Mucosa of stomach (tissue), 1 donor: ENCODE measurements around the gene INPP5A.

Experiments
- H3K27me3 ChIP-seq: one replicate; pipeline ENCODE4 v1.7.0; 2013; ENCODE audit warnings: mild to moderate bottlenecking, low read length; ENCODE audit not compliant: control insufficient read depth, insufficient read depth
- H3K36me3 ChIP-seq: one replicate; pipeline ENCODE4 v1.7.0; 2013; ENCODE audit warnings: low read length; ENCODE audit not compliant: control insufficient read depth, insufficient read depth
- H3K4me1 ChIP-seq: one replicate; pipeline ENCODE4 v1.7.0; 2013; ENCODE audit warnings: mild to moderate bottlenecking, low read length; ENCODE audit not compliant: control insufficient read depth, insufficient read depth
- H3K4me3 ChIP-seq: one replicate; pipeline ENCODE4 v1.7.0; 2013; ENCODE audit warnings: low read length
- H3K9ac ChIP-seq: one replicate; pipeline ENCODE4 v1.7.0; 2013; ENCODE audit warnings: mild to moderate bottlenecking, low read length, moderate library complexity
- H3K9me3 ChIP-seq: one replicate; pipeline ENCODE4 v1.7.0; 2013; ENCODE audit warnings: mild to moderate bottlenecking, low read length, moderate library complexity; ENCODE audit not compliant: control insufficient read depth
- donor health status: Pancreatic carcinoma.

INPP5A gene

DNA sequence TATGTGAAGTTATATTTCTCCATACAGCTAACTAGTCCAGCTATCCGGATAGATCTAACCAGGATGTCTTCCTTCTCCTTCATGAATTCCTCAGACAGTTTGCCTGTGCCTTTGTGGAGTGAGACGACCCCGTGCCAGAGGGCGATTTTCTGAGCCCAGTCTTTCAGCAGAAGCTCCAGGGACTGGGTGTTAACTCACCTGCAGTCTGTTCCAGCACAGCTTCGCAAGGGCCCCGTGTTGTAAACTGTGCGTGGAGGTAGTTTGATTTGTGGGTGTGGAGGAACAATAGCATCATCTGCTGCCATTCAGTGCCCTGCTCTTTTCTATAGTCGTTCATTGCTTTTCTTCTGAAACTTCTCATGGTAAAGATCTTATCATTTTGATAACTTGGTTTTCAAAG is 103.8 kb downstream of the INPP5A start:
- Histone ChIP-seq H3K9ac (no peak overlapping the region), H3K9me3 (no peaks in the 10 kb centered on the region), H3K36me3 (no peaks in the 10 kb centered on the region), H3K4me1 (peaks cover 24% of the 10 kb centered on the region), H3K27me3 (no peaks in the 10 kb centered on the region), H3K4me3 (no peak overlapping the region)

DNA sequence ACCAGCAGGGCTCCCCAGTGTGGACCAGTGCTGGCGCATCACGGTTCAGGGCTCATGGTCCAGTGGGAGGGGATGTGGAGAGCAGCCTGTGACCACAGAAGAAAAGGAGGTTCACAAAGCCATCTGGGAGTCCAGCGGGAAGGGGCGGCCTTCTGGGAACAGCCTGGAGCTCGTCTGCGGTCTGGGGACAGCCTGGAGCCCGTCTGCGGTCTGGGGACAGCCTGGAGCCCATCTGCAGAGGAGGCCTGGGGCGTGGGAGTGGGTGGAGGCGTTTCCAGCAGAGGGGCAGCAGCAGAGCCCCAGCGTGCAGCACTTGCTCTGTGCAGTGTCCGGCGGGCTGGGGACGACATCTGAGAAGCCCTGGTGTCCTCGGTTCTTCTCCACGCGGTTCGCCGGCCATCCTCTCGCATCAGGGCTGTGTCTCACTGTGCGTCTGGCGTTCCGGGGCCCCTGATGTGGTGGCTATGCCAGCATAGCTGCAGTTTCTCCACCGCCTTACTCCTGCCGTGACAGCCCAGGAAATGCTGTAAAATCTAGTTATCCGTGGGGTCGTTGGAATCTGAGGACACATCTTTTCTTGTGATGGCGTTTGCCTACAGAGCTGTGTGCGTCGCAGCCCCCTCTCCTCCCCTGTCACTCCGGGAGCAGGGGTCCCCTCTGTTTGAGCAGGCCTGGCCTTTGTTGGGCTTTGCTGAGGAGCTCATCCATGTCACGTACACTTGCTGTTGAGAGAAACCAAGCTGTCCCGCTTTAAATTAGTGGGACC is 104.6 kb downstream of the INPP5A start:
- Histone ChIP-seq H3K36me3 (no peaks in the 10 kb centered on the region), H3K4me3 (no peak overlapping the region), H3K9ac (no peak overlapping the region), H3K4me1 (peaks cover 24% of the 10 kb centered on the region), H3K27me3 (no peaks in the 10 kb centered on the region), H3K9me3 (no peaks in the 10 kb centered on the region)

DNA sequence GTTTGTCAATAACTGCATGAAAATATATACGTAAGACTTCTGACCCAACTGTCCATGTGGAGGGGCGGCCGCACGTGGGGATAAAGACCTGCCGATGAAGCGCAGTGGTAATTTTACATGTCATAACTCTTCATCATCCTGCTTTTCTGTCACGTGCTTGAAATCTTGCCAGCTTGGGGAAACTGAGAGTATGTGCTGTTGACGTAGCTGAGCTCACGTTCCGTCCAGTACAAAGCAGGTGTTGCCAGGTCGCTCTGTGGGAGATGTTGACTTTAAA is 105.1 kb downstream of the INPP5A start:
- Histone ChIP-seq H3K36me3 (no peaks in the 10 kb centered on the region), H3K9me3 (no peaks in the 10 kb centered on the region), H3K4me1 (peaks cover 19% of the 10 kb centered on the region)

DNA sequence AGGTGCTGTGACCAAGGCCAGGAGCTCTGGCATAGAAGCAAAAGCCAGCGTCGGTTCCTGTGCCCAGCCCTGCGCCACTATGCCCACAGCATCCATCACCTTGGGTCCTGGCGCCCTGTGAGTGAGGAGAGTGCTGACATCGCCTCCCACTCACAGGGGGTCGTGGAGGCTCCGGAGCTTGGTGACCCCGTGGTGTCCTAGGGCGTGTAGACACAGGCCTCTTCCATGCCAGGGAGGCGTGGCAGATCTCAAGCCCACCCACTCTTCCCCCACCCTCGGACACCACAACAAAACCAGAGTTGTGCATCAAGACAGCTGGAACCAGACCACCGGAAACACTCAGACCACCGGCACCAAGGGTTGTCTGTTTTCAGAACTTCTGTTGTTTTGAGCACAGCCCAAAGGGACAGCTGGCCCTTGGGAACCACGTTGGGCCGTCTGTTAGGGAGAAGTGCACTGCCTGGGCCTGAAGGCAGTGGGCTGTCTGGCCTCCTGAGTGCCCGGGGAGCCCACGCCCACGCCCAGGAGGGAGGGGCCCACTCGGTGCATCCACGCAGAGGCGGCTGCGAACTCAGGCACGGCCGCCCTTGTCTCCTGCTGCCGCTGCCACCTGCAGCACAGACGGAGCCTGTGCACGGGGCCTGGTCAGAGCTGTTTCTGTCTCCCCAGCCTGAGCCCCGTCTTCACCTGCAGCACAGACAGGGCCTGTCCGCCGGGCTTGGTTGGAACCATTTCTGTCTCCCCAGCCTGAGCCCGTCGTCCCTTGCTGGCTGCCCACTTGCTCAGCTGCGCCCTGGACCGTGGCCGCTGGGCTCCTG is 106.3 kb downstream of the INPP5A start:
- Histone ChIP-seq H3K4me3 (no peak overlapping the region), H3K9ac (no peak overlapping the region), H3K4me1 (peaks cover 13% of the 10 kb centered on the region), H3K36me3 (no peaks in the 10 kb centered on the region), H3K9me3 (no peaks in the 10 kb centered on the region), H3K27me3 (no peaks in the 10 kb centered on the region)

More for the DNA sequence above, 105.1 kb downstream of the INPP5A start:
- Histone ChIP-seq H3K9ac (no peak overlapping the region), H3K4me3 (no peak overlapping the region), H3K27me3 (no peaks in the 10 kb centered on the region)

DNA sequence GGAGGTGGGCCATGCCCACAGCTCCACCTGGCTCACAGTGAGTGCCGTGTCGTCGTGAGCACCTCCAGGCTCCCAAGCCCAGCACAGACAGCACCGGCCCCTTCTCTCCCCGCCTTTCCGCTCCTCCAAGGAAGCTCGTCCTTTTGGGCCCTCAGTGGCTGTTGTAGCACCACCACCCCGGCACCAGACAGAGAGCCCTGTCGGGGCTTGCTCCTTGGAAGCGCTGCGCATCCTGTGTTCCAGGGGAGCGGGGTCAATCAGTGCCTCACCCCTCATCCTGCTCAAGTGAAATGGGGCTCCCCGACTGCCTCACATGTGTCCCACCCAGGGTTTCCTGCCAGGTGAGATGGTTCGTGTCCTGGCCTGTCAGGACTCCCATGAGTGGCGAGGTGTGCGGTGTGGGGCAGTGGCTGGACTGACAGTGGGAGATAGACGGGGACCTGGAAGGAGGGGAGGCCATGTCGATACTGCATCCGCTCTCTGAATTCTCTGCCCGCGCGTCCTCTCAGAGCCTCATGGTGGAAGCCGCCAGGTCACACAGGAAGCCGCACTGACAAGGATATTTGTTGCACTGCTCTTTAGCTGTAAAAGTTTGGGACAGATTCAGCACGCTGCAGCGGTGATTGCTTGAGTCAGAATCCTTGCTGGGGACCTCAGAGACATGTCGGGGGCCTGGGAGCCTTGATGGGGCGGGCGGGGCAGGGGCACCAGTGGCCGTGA is 107.1 kb downstream of the INPP5A start:
- Histone ChIP-seq H3K9ac (no peak overlapping the region), H3K36me3 (no peaks in the 10 kb centered on the region), H3K27me3 (no peaks in the 10 kb centered on the region), H3K4me3 (no peak overlapping the region), H3K4me1 (peaks cover 13% of the 10 kb centered on the region), H3K9me3 (no peaks in the 10 kb centered on the region)

DNA sequence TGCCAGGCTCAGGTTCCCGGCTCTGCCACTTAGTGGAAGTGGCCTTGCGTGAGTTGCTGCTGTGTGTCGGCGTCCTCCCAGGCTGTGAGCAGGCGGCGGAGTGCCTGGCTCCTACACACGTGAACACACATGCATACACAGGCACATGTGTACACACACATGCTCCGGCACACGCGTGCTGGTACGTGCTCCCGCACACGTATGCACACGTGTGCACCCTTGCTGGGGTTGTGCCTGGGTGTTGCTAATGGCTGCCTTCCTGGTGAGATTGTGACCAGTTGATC is 107.6 kb downstream of the INPP5A start:
- no peak overlapping the region for H3K9ac ChIP-seq
- H3K4me1 ChIP-seq, result peaks cover 13% of the 10 kb centered on the region
- H3K36me3 ChIP-seq, result no peaks in the 10 kb centered on the region
- no peaks in the 10 kb centered on the region for H3K9me3 ChIP-seq
- H3K27me3 ChIP-seq, result no peaks in the 10 kb centered on the region
- H3K4me3 ChIP-seq, result no peak overlapping the region

DNA sequence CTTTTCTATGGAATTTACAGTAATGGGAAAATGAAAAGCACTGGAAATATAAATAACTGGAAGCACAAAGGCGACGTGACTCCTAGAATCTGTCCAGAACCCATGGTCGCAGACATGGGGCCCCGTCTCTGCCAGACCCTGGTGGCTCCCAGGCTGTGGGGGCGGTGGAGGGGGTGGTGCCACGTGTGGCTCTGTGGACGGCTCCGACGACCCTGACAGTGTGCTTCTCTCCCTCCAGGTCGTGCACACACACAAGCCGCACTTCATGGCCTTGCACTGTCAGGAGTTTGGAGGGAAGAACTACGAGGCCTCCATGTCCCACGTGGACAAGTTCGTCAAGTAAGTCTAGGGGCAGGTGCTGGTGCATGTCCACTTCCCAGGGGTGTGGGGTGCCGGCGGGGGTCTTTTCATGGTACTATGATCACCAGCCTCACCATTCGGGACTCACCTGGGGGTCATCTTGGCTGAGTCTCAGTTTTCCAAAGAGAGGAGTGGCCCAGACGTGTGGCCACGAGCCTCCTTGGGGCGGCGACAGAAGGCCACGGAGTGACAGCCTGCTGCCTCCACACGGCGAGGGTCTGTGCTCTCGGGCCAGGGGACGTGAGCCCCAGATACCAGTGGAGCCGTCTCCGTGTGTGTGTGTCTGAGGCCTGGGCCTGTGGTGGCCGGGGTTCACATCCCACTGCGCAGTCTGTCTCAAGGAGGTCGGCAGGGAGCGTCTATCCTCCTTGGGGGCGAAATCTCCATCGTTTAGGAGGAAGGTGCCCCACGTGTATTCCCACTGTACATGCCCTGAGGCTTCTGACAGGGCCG is 108.2 kb downstream of the INPP5A start:
- peaks cover 13% of the 10 kb centered on the region for H3K4me1 ChIP-seq
- H3K9me3 ChIP-seq, result no peaks in the 10 kb centered on the region
- H3K36me3 ChIP-seq, result no peaks in the 10 kb centered on the region
- no peak overlapping the region for H3K4me3 ChIP-seq
- H3K27me3 ChIP-seq, result no peaks in the 10 kb centered on the region
- no peak overlapping the region for H3K9ac ChIP-seq

DNA sequence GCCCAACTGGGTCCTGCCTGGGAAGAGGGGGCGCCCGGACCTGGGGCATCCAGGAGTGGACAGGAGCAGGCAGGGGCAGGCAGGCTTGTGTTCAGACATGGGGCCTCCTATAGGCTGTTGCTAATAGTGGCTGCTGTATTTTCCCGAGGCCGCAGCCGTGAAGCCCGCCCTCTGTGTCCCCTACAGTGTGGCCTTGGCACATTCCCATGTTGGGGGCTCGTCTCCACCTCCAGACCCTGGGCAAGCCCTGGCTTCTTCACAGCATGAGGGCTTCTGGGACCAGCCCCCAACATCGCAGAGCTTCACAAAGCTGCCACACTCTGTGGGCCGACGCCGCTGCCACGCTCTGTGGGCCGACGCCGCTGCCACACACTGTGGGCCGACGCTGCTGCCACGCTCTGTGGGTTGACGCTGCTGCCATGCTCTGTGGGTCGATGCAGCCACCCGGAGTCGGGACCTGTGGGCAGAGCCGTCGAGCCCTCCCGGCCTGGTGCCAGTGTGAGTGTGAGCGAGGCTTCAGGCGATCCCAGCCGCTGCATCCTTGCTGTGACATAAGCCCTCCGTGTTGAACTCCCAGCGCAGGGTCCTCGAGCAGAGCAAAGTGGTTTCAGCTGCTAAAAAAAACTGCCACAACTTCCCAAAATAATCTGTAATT is 109.0 kb downstream of the INPP5A start:
- no peaks in the 10 kb centered on the region for H3K9me3 ChIP-seq
- peaks cover 7% of the 10 kb centered on the region for H3K4me1 ChIP-seq
- H3K36me3 ChIP-seq, result no peaks in the 10 kb centered on the region
- H3K9ac ChIP-seq, result no peak overlapping the region
- no peaks in the 10 kb centered on the region for H3K27me3 ChIP-seq
- no peak overlapping the region for H3K4me3 ChIP-seq

DNA sequence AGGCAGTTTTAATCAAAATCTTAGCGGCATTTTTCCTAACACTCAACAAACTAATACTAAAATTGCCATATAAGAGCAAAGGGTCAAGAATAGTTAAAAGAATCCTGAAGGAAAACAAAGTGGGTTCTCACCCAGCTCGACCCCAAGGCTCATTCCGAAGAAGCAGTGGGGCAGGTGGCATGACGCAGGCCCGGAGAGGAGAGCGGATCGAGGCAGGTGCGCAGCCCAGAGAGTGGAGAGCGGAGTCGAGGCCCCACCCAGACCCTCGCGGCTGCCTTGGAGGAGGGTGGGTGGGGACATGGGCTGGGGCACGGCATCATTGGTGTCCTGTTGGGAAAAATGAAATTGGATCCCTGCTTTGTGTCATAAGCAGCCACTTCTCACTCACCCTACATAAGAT is 109.8 kb downstream of the INPP5A start:
- H3K36me3 ChIP-seq, result no peaks in the 10 kb centered on the region
- H3K4me3 ChIP-seq, result no peak overlapping the region
- H3K9me3 ChIP-seq, result no peaks in the 10 kb centered on the region
- H3K27me3 ChIP-seq, result no peaks in the 10 kb centered on the region
- H3K9ac ChIP-seq, result no peak overlapping the region
- no peaks in the 10 kb centered on the region for H3K4me1 ChIP-seq

DNA sequence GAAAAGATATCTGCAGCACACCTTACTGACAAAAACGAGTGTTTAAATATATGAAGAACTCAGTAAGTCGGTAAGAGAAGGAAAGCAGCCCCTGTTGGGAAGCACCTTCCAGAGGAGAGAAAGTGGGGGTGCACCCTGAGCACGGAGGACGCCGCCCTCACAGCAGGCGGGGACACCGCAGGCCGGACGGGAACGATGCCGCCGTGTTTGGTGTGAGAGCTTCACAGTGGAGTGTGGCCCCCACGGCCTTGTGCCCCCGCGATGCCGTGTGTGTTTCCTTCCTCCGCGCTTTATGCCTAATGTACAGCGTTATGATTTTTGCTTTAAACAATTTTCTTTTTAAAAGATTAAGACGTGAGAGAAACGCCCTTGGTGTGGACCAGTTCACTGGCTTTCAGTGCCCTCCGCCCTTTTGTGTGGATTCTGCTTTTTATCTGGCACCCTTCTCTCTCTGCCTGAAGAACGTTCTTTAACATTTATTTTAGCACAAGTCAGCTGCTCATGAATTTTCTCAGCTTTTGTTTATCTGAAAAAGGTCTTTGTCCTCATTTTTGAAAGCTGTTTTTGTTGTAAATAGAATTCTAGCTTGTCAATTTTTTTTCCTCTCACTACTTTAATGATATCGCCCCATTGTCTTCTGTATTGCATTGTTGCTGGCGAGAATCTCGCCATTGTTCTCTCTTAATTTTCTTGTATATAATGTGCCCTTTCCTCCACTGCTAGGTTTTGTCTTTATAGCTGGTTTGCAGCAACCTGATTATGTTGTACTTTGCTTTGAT is 110.7 kb downstream of the INPP5A start:
- Histone ChIP-seq H3K9me3 (no peaks in the 10 kb centered on the region), H3K36me3 (no peaks in the 10 kb centered on the region), H3K4me1 (no peaks in the 10 kb centered on the region), H3K27me3 (no peaks in the 10 kb centered on the region), H3K4me3 (no peak overlapping the region), H3K9ac (no peak overlapping the region)
